Tibial artery (tissue), 4 donors: ENCODE data around the gene SLC6A16.

ENCODE experiments used
- DNase-seq, 2 donors: peaks; one replicate each; pipeline ENCODE4 v3.0.0-alpha.2; 2019
- H3K27ac ChIP-seq, 2 donors: fragments of 200-600 bp; sonication (generic) in 1 of 2; 1 replicate in 1 of 2; 2 replicates in 1 of 2; pipeline ENCODE4 v1.5.1; 2018 to 2019; ENCODE audit warnings: mild to moderate bottlenecking in 1 of 2
- H3K27me3 ChIP-seq, 2 donors: fragments of 200-600 bp; sonication (generic) in 1 of 2; one replicate each; pipeline versions ENCODE4 v1.5.1 to v1.6.0; 2016 to 2019
- H3K36me3 ChIP-seq, 3 donors: fragments of 200-600 bp; sonication (generic) in 2 of 3; one replicate each; pipeline ENCODE4 v1.5.1; 2016 to 2019; ENCODE audit warnings: mild to moderate bottlenecking in 2 of 3
- H3K4me1 ChIP-seq, 4 donors: fragments of 200-600 bp; sonication (generic) in 2 of 4; 1 replicate in 3 of 4; 2 replicates in 1 of 4; pipeline ENCODE4 v1.5.1; 2016 to 2019
- H3K4me3 ChIP-seq, 2 donors: fragments of 200-600 bp; sonication (generic) in 1 of 2; 1 replicate in 1 of 2; 2 replicates in 1 of 2; pipeline ENCODE4 v1.5.1; 2018 to 2019; ENCODE audit warnings: mild to moderate bottlenecking in 2 of 2
- H3K9me3 ChIP-seq, 3 donors: fragments of 200-600 bp; sonication (generic) in 1 of 3; one replicate each; pipeline ENCODE4 v1.5.1; 2016 to 2019
- intact Hi-C: fragments of 100-400 bp; cut with DNase I; formaldehyde crosslinking; loops from one replicate; pipeline ENCODE4 v1.15.0; 2023; ENCODE audit warnings: low total_unique reads
- TF ChIP-seq, protein P1 (sequence below), 2 experiments: fragments of 200-600 bp in 1 of 2; fragments of 450-650 bp in 1 of 2; IDR thresholded peaks; one replicate each; pipeline ENCODE4 v1.5.1; 2017 to 2019; ENCODE audit warnings: antibody characterized with exemption in 2 of 2, mild to moderate bottlenecking in 1 of 2, moderate library complexity in 1 of 2

Gene SLC6A16

DNA sequence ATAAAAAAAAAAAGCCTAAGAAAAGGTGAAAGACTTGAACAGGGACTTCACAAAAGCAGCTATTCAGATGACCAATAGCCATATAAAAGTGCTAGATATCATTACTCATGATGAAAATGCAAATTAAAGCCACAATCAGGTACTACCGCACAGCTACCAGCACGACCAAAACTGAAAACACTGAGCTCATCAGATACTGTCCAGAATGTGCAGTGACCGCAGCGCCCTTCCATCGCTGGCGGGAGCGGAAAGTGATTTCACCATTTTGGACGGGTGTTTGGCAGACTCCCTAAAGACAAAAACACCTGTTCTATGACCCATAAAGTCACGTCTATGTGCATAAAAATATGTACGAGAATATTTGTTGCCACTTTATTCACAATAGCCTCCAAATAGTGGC lies 60.7 kb downstream of the SLC6A16 start:
- TF ChIP-seq, protein P1, sequence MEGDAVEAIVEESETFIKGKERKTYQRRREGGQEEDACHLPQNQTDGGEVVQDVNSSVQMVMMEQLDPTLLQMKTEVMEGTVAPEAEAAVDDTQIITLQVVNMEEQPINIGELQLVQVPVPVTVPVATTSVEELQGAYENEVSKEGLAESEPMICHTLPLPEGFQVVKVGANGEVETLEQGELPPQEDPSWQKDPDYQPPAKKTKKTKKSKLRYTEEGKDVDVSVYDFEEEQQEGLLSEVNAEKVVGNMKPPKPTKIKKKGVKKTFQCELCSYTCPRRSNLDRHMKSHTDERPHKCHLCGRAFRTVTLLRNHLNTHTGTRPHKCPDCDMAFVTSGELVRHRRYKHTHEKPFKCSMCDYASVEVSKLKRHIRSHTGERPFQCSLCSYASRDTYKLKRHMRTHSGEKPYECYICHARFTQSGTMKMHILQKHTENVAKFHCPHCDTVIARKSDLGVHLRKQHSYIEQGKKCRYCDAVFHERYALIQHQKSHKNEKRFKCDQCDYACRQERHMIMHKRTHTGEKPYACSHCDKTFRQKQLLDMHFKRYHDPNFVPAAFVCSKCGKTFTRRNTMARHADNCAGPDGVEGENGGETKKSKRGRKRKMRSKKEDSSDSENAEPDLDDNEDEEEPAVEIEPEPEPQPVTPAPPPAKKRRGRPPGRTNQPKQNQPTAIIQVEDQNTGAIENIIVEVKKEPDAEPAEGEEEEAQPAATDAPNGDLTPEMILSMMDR (IDR thresholded peaks at IDR 0.05): no peak
- DNase-seq: no peak
- intact Hi-C loops: loop anchor here (10.0 kb wide), 2 partner anchors 81 to 181 kb away; partner anchors contain the start of gene SLC17A7

DNA sequence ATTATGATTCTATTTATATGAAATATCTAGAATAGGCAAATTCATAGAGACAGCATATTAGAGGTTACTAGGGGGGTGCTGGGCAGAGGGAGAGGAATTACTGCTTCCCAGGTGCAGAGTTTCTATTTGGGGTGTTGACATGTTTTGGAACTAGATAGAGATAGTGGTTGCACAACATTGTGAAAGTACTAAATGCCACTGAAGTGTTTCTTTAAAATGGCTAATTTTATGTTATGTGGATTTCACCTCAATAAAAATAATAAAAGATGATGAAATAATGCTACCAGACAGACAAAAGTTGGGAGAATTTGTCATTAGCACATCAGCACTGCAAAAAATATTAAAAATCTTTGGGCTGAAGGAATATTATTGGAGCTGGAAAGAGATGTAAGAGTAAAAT lies 63.4 kb downstream of the SLC6A16 start:
- peaks cover 3 to 37% (median 31%) of the 10 kb centered on the region in 3 donors for H3K9me3 ChIP-seq
- TF ChIP-seq, protein P1 (IDR thresholded peaks at IDR 0.05): no peak
- H3K4me3 ChIP-seq: no peak overlapping the region
- no peaks in the 10 kb centered on the region for H3K36me3 ChIP-seq
- no peak for DNase-seq
- no peaks in the 10 kb centered on the region for H3K4me1 ChIP-seq
- no peak overlapping the region for H3K27ac ChIP-seq
- intact Hi-C loops: loop anchor here (10.0 kb wide), 2 partner anchors 83 to 183 kb away; partner anchors contain the start of gene SLC17A7
- H3K27me3 ChIP-seq: peaks cover 0 to 3% of the 10 kb centered on the region in 2 donors

More for the DNA sequence above, 60.7 kb downstream of the SLC6A16 start:
- H3K4me1 ChIP-seq: no peaks in the 10 kb centered on the region
- no peak overlapping the region for H3K4me3 ChIP-seq
- no peak overlapping the region for H3K27ac ChIP-seq
- H3K27me3 ChIP-seq: peaks cover 0 to 3% of the 10 kb centered on the region in 2 donors
- peaks cover 3 to 32% (median 27%) of the 10 kb centered on the region in 3 donors for H3K9me3 ChIP-seq
- H3K36me3 ChIP-seq: no peaks in the 10 kb centered on the region

DNA sequence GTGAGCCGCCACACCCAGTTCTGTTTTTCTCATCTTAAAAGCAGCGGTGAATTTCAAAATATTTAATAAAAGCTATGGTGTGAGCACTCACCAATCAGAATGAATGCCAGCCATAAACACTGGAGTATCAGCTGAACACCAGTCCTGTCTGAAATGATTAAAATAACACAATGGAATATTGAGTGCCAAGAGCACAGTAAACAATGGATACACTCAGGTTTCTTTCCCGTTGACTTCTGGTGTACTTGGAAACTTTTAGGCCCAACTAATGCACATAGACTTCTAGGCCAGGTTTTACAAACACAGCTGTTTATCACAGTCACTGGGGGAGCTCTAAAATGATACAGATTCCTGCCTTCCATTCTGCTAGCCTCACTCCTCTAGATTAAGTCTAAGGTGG lies 68.3 kb downstream of the SLC6A16 start:
- TF ChIP-seq, protein P1 (IDR thresholded peaks at IDR 0.05): no peak
- peaks cover 3 to 22% (median 21%) of the 10 kb centered on the region in 3 donors for H3K9me3 ChIP-seq
- H3K27ac ChIP-seq: no peak overlapping the region
- peaks cover 0 to 3% of the 10 kb centered on the region in 2 donors for H3K27me3 ChIP-seq
- H3K4me1 ChIP-seq: no peaks in the 10 kb centered on the region
- H3K36me3 ChIP-seq: no peaks in the 10 kb centered on the region
- no peak overlapping the region for H3K4me3 ChIP-seq
- intact Hi-C loops: no loop called here
- DNase-seq: no peak

- no peaks in the 10 kb centered on the region for H3K4me1 ChIP-seq
- H3K27me3 ChIP-seq: peaks cover 0 to 3% of the 10 kb centered on the region in 2 donors
- TF ChIP-seq, protein P1 (IDR thresholded peaks at IDR 0.05): no peak
- intact Hi-C loops: no loop called here
- H3K27ac ChIP-seq: no peak overlapping the region
- no peak for DNase-seq
- H3K4me3 ChIP-seq: no peak overlapping the region
- H3K36me3 ChIP-seq: no peaks in the 10 kb centered on the region
- H3K9me3 ChIP-seq: peaks cover 3 to 22% (median 21%) of the 10 kb centered on the region in 3 donors
These were observed 69.3 kb downstream of the SLC6A16 start for GRCh38 chr19:49255674-49256073.

GRCh38 chr19:49249933-49250332 lies 75.1 kb downstream of the SLC6A16 start:
- TF ChIP-seq, protein P1 (IDR thresholded peaks at IDR 0.05): no peak
- intact Hi-C loops: no loop called here
- no peaks in the 10 kb centered on the region for H3K9me3 ChIP-seq
- no peak overlapping the region for H3K4me3 ChIP-seq
- H3K27me3 ChIP-seq: no peaks in the 10 kb centered on the region
- no peaks in the 10 kb centered on the region for H3K4me1 ChIP-seq
- no peak overlapping the region for H3K27ac ChIP-seq
- DNase-seq: no peak
- H3K36me3 ChIP-seq: no peaks in the 10 kb centered on the region

- H3K4me3 ChIP-seq: no peak overlapping the region
- no peaks in the 10 kb centered on the region for H3K4me1 ChIP-seq
- no peaks in the 10 kb centered on the region for H3K9me3 ChIP-seq
- H3K36me3 ChIP-seq: peaks cover 0 to 5% (median 0%) of the 10 kb centered on the region in 3 donors
- H3K27ac ChIP-seq: no peak overlapping the region
- intact Hi-C loops: no loop called here
- no peaks in the 10 kb centered on the region for H3K27me3 ChIP-seq
- TF ChIP-seq, protein P1 (IDR thresholded peaks at IDR 0.05): no peak
- no peak for DNase-seq
These were observed 77.3 kb downstream of the SLC6A16 start for GRCh38 chr19:49247676-49248075.
